H1 (cell line): ENCODE results near the gene CAVIN2. TPM values are rescaled to one million over a fixed set of nuclear protein-coding genes. Genes with fewer than 3 reads are reported as not detected.
A peak's percentile ranks its signal among the peaks of the same experiment; 100 is the strongest.

Source experiments
- CTCF ChIA-PET: fragments of 300-600 bp; sonication (Branson Sonifier 250); formaldehyde crosslinking; loops from one replicate; lab custom pipeline; 2021; ENCODE audit not compliant: partially characterized antibody; lab: Charles Lee
- POLR2A ChIA-PET: fragments of 300-600 bp; sonication (Branson Sonifier 250); formaldehyde crosslinking; loops from one replicate; lab custom pipeline; 2021; ENCODE audit warnings: inconsistent platforms; ENCODE audit not compliant: partially characterized antibody; lab: Charles Lee
- DNase-seq, 2 experiments: peaks; one replicate each; pipeline versions ENCODE4 v3.0.0 to v3.0.0-alpha.2; 2010 to 2022; ENCODE audit warnings: low spot score in 2 of 2, low read depth in 1 of 2, mixed read lengths in 1 of 2
- FAIRE-seq: peaks from 2 replicates; lab custom pipeline; 2011; peaks lifted over from hg19 to GRCh38; lab: Jason Lieb, UNC
- H2AFZ ChIP-seq: 2 replicates; pipeline ENCODE4 v1.8.1; 2012; ENCODE audit warnings: low read length, inconsistent platforms
- H2AK5ac ChIP-seq: 2 replicates; pipeline ENCODE4 v1.6.1; 2013; ENCODE audit warnings: low read depth, low read length
- H2BK120ac ChIP-seq: replicated peaks from 2 replicates; pipeline ENCODE3; 2013; ENCODE audit warnings: low read depth, low read length, inconsistent platforms
- H2BK12ac ChIP-seq: 2 replicates; pipeline ENCODE4 v1.6.1; 2013; ENCODE audit warnings: low read depth, low read length
- H2BK15ac ChIP-seq: 2 replicates; pipeline ENCODE4 v1.6.1; 2013; ENCODE audit warnings: low read length
- H2BK20ac ChIP-seq: 2 replicates; pipeline ENCODE4 v1.6.1; 2013; ENCODE audit warnings: low read length
- H2BK5ac ChIP-seq: 2 replicates; pipeline ENCODE4 v1.6.1; 2013; ENCODE audit warnings: low read depth, low read length
- H3K14ac ChIP-seq: 2 replicates; pipeline ENCODE4 v1.6.1; 2013; ENCODE audit warnings: inconsistent platforms; ENCODE audit not compliant: insufficient read length
- H3K18ac ChIP-seq: 2 replicates; pipeline ENCODE4 v1.6.1; 2013; ENCODE audit warnings: low read length; ENCODE audit errors: extremely low read depth
- H3K23ac ChIP-seq: 2 replicates; pipeline ENCODE4 v1.6.1; 2013; ENCODE audit warnings: inconsistent platforms; ENCODE audit not compliant: insufficient read length
- H3K23me2 ChIP-seq: 2 replicates; pipeline ENCODE4 v1.6.1; 2013; ENCODE audit warnings: low read depth, low read length
- H3K27ac ChIP-seq: 2 replicates; pipeline ENCODE4 v1.6.1; 2011; ENCODE audit warnings: low read depth, low read length, inconsistent platforms
- H3K27me3 ChIP-seq, 4 experiments: replicated peaks in 1 of 4; 1 replicate in 1 of 4; 2 replicates in 3 of 4; pipeline versions ENCODE4 v1.6.1 to v1.8.1; 2011 to 2013; ENCODE audit warnings: low read length in 3 of 4, mild to moderate bottlenecking in 3 of 4, inconsistent platforms in 2 of 4, mixed read lengths in 2 of 4, moderate library complexity in 1 of 4; ENCODE audit not compliant: control insufficient read depth in 3 of 4, insufficient read depth in 3 of 4; ENCODE audit errors: extremely low read depth in 1 of 4
- H3K36me3 ChIP-seq, 4 experiments: 2 replicates each; pipeline versions ENCODE4 v1.6.1 to v1.8.1; 2011 to 2013; ENCODE audit warnings: mild to moderate bottlenecking in 4 of 4, low read length in 3 of 4, moderate library complexity in 2 of 4, control low read depth in 1 of 4, inconsistent platforms in 1 of 4; ENCODE audit not compliant: insufficient read depth in 4 of 4, control insufficient read depth in 2 of 4
- H3K4ac ChIP-seq: replicated peaks from 2 replicates; pipeline ENCODE3; 2013; ENCODE audit warnings: low read length, low read depth, mixed read lengths, inconsistent platforms; ENCODE audit not compliant: insufficient read length
- H3K4me1 ChIP-seq, 4 experiments: replicated peaks in 1 of 4; 1 replicate in 1 of 4; 2 replicates in 3 of 4; pipeline versions ENCODE4 v1.6.1 to v1.8.1; 2011 to 2013; ENCODE audit warnings: low read length in 3 of 4, inconsistent platforms in 2 of 4, mixed read lengths in 1 of 4; ENCODE audit not compliant: insufficient read depth in 4 of 4, control insufficient read depth in 3 of 4
- H3K4me2 ChIP-seq, 2 experiments: 2 replicates each; pipeline versions ENCODE4 v1.6.1 to v1.8.1; 2011 to 2013; ENCODE audit warnings: low read depth in 2 of 2, low read length in 2 of 2, control low read depth in 1 of 2, inconsistent platforms in 1 of 2, mild to moderate bottlenecking in 1 of 2; ENCODE audit not compliant: insufficient read depth in 1 of 2
- H3K4me3 ChIP-seq, 4 experiments: fragments of 200-600, 300-600 bp in 1 of 4; sonication (generic), shearing (Covaris generic), sonication (Bioruptor Twin) in 1 of 4; 2 replicates each; pipeline versions ENCODE4 v1.5.1 to v1.8.1; 2011 to 2016; ENCODE audit warnings: low read length in 4 of 4, low read depth in 3 of 4, control low read depth in 2 of 4, inconsistent platforms in 2 of 4, mild to moderate bottlenecking in 2 of 4, mixed read lengths in 1 of 4, moderate library complexity in 1 of 4; ENCODE audit not compliant: insufficient read depth in 2 of 4; ENCODE audit errors: extremely low read depth in 1 of 4
- H3K56ac ChIP-seq: replicated peaks from 2 replicates; pipeline ENCODE3; 2013; ENCODE audit warnings: low read depth, mild to moderate bottlenecking, mixed read lengths, low read length, inconsistent platforms; ENCODE audit not compliant: insufficient read length
- H3K79me1 ChIP-seq: 2 replicates; pipeline ENCODE4 v1.6.1; 2013; ENCODE audit warnings: low read depth, low read length, control low read depth
- H3K79me2 ChIP-seq, 2 experiments: 2 replicates each; pipeline versions ENCODE4 v1.6.1 to v1.8.1; 2012 to 2013; ENCODE audit warnings: low read length in 2 of 2, mild to moderate bottlenecking in 2 of 2, inconsistent platforms in 1 of 2; ENCODE audit not compliant: insufficient read depth in 2 of 2, control insufficient read depth in 1 of 2
- H3K9ac ChIP-seq, 4 experiments: replicated peaks in 1 of 4; 1 replicate in 1 of 4; 2 replicates in 3 of 4; pipeline versions ENCODE4 v1.6.1 to v1.8.1; 2011 to 2013; ENCODE audit warnings: low read depth in 3 of 4, low read length in 3 of 4, control low read depth in 2 of 4, mild to moderate bottlenecking in 2 of 4, moderate library complexity in 2 of 4, inconsistent platforms in 1 of 4; ENCODE audit errors: extremely low read depth in 1 of 4
- H3K9me3 ChIP-seq, 2 experiments: 2 replicates each; pipeline versions ENCODE4 v1.6.1 to v1.8.1; 2012 to 2013; ENCODE audit warnings: mild to moderate bottlenecking in 2 of 2, moderate library complexity in 2 of 2, control low read depth in 1 of 2, inconsistent platforms in 1 of 2, low read depth in 1 of 2, low read length in 1 of 2, mixed read lengths in 1 of 2; ENCODE audit not compliant: insufficient read depth in 2 of 2
- H4K20me1 ChIP-seq, 2 experiments: replicated peaks in 1 of 2; 2 replicates each; pipeline versions ENCODE3 to v1.8.1; 2011 to 2013; ENCODE audit warnings: inconsistent platforms in 2 of 2, low read length in 2 of 2, mild to moderate bottlenecking in 1 of 2; ENCODE audit not compliant: insufficient read depth in 2 of 2, control insufficient read depth in 1 of 2
- H4K5ac ChIP-seq: 2 replicates; pipeline ENCODE4 v1.6.1; 2013; ENCODE audit warnings: low read length, low read depth, mixed read lengths, inconsistent platforms; ENCODE audit not compliant: insufficient read length
- H4K8ac ChIP-seq: 2 replicates; pipeline ENCODE4 v1.8.0; 2013; ENCODE audit warnings: mild to moderate bottlenecking, moderate library complexity, low read length, inconsistent platforms; ENCODE audit not compliant: insufficient read depth; ENCODE audit errors: extremely low read depth
- H4K91ac ChIP-seq: replicated peaks from 2 replicates; pipeline ENCODE3; 2013; ENCODE audit warnings: low read length, mixed read lengths, inconsistent platforms; ENCODE audit not compliant: insufficient read length
- CREB1 ChIP-seq: IDR thresholded peaks from 2 replicates; pipeline ENCODE4 v1.6.1; 2012; ENCODE audit warnings: inconsistent platforms
- FOSL1 ChIP-seq: IDR thresholded peaks from 2 replicates; pipeline ENCODE4 v1.6.1; 2011; ENCODE audit warnings: mild to moderate bottlenecking, low read depth, low read length, moderate library complexity; ENCODE audit not compliant: insufficient read depth
- JUN ChIP-seq: IDR thresholded peaks from 2 replicates; pipeline ENCODE4 v1.6.1; 2011; ENCODE audit warnings: low read depth, mild to moderate bottlenecking, improper control_type of control experiment, low read length
- POLR2AphosphoS5 ChIP-seq: IDR thresholded peaks from 2 replicates; pipeline ENCODE4 v1.6.1; 2011; ENCODE audit warnings: low read depth, low read length
- RNF2 ChIP-seq: fragments of 200-900, 300-1000 bp; sonication (generic); IDR thresholded peaks from 2 replicates; pipeline ENCODE4 v1.7.1; 2016; ENCODE audit warnings: borderline replicate concordance, low read depth, mild to moderate bottlenecking, antibody characterized with exemption, low read length; ENCODE audit not compliant: poor library complexity, severe bottlenecking; ENCODE audit errors: missing control alignments
- SIN3A ChIP-seq, 2 experiments: IDR thresholded peaks in 1 of 2; conservative IDR thresholded peaks in 1 of 2; 2 replicates each; pipeline ENCODE4 v1.6.1; 2011 to 2012; ENCODE audit warnings: low read length in 2 of 2, improper control_type of control experiment in 1 of 2, low read depth in 1 of 2, mild to moderate bottlenecking in 1 of 2
- SIX5 ChIP-seq: IDR thresholded peaks from 2 replicates; pipeline ENCODE4 v1.6.1; 2011; ENCODE audit warnings: mild to moderate bottlenecking, low read depth, low read length
- WGBS, 2 experiments: shearing (Covaris generic) in 1 of 2; methylation state at CpG; one replicate each; pipeline versions ENCODE4 v1.1.6 to v1.1.7; 2013 to 2015; ENCODE audit warnings: low lambda C conversion rate in 2 of 2, mixed read lengths in 2 of 2, inconsistent platforms in 1 of 2, low coverage in 1 of 2, missing lambda C conversion rate in 1 of 2; ENCODE audit not compliant: insufficient replicate concordance in 2 of 2, insufficient coverage in 1 of 2, insufficient read length in 1 of 2; ENCODE audit errors: extremely low coverage in 1 of 2, missing lambda C conversion rate in 1 of 2; 5-methylcytosine and 5-hydroxymethylcytosine counted together
- polyA plus RNA-seq, 7 experiments: library from polyadenylated mRNA; depleted of rRNA in 3 of 7; stranded (reverse) in 5 of 7; unstranded in 2 of 7; fragments of >200 nt in 5 of 7; fragments of 200-250 nt in 2 of 7; gene quantifications; 1 replicate in 5 of 7; 2 replicates in 1 of 7; 4 replicates in 1 of 7; pipeline versions ENCODE4 v1.2.1 to v1.2.3, GENCODE V29; 2011 to 2013; ENCODE audit warnings: missing spikeins in 2 of 7, mixed read lengths in 2 of 7
- total RNA-seq: library from RNA; stranded (reverse); fragmentation: NEBNext Ultra II Directional; extraction: Animal tissue kit (Norgen Biotek cat#: 25700); gene quantifications from 2 replicates; pipeline ENCODE4 v1.2.1, GENCODE V29; 2021

The CAVIN2 gene
- total and polyA plus RNA-seq, 2 of the 8 experiments (the other 6 are each of a cell fraction or from before 2014, with no cell fraction given): 0.03 TPM; not detected in 1

DNA sequence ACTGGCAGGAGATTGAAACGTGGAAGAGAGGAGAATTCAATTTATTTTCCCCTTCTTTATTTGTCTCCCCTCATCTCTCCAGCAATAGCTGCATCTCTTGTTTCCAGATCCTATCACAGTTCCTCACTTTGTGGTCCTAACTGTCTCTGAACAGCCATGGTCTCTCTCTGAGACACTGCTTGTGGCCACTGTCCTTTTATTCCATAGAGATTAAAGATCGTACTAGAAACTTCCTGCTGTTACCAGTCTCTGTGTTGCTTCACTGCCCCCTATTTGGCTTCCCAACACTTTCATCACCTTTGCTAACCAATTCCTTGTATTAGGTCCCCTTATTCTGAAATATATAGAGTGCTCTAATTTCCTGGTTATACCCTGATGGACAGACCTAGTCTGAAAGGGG, 48.9 kb upstream of the CAVIN2 start:
- no peak for DNase-seq
- 0 out of 2 replicates have a peak overlapping the region, but pooled peaks have one; percentile 85 for H2AFZ ChIP-seq
- H3K14ac ChIP-seq: no peak overlapping the region
- H4K8ac ChIP-seq: no peak overlapping the region
- ChIA-PET CTCF (interaction anchor here (0.6 to 4.1 kb wide), 6 partner anchors 17 to 265 kb away, joined by 3 to 12 read pairs (median 3); partner anchors contain the start of gene CAVIN2), POLR2A (no interaction called here)
- no peak overlapping the region for H2BK12ac ChIP-seq
- no peak overlapping the region for H4K91ac ChIP-seq
- H4K5ac ChIP-seq: no peak overlapping the region
- no peak overlapping the region for H2BK120ac ChIP-seq
- H2BK20ac ChIP-seq: no peak overlapping the region
- TF ChIP-seq JUN (no peak), RNF2 (no peak), CREB1 (no peak), SIX5 (no peak), SIN3A (conservative IDR thresholded peaks at IDR 0.05 in 1 of 2, IDR thresholded peaks at IDR 0.05 in 1 of 2; ENCODE audit: low read depth in 1 of 2, low read length in 2 of 2) (no peak), POLR2AphosphoS5 (no peak), FOSL1 (no peak)
- no peak overlapping the region for H2BK5ac ChIP-seq
- FAIRE-seq: no peak
- H3K27me3 ChIP-seq: no peaks in the 10 kb centered on the region
- no peaks in the 10 kb centered on the region for H3K4me1 ChIP-seq
- no peaks in the 10 kb centered on the region for H3K36me3 ChIP-seq
- no peaks in the 10 kb centered on the region for H4K20me1 ChIP-seq
- 71% methylated on average over 2 of the region's 2 CpGs; no CpG with 5 or more reads in 1 of the 2 experiments for WGBS, 2 experiments
- H3K18ac ChIP-seq: no peak overlapping the region
- H3K4me2 ChIP-seq: no peak overlapping the region
- H3K9ac ChIP-seq: no peak overlapping the region
- H3K4ac ChIP-seq: no peak overlapping the region
- no peak overlapping the region for H2BK15ac ChIP-seq
- no peak overlapping the region for H3K56ac ChIP-seq
- no peak overlapping the region for H3K23ac ChIP-seq
- no peaks in the 10 kb centered on the region for H3K79me1 ChIP-seq
- H3K4me3 ChIP-seq: no peak overlapping the region
- H3K23me2 ChIP-seq: no peaks in the 10 kb centered on the region
- H2AK5ac ChIP-seq: no peak overlapping the region
- no peaks in the 10 kb centered on the region; a peak in 2 of 4 replicates for H3K9me3 ChIP-seq
- H3K79me2 ChIP-seq: no peaks in the 10 kb centered on the region
- no peak overlapping the region for H3K27ac ChIP-seq
